Endothelial cell of umbilical vein (primary cell): ENCODE measurements around the gene ZNF148. TPM values are rescaled to one million over a fixed set of nuclear protein-coding genes. Genes with fewer than 3 reads are reported as not detected.

Experiments
- BruUV-seq: library from RNA; stranded (reverse); fragments of 400-500 nt; replicated peaks from 2 replicates; lab custom pipeline; 2021; lab: Mats Ljungman, UMichigan
- CTCF ChIA-PET: fragments of 300-600, 350-600 bp; sonication (Branson Sonifier 250); formaldehyde crosslinking; loops from one replicate; lab custom pipeline; 2021; ENCODE audit warnings: antibody characterized with exemption, inconsistent platforms; lab: Charles Lee
- POLR2A ChIA-PET: fragments of 300-600, 350-600 bp; sonication (Branson Sonifier 250); formaldehyde crosslinking; loops from one replicate; lab custom pipeline; 2021; ENCODE audit warnings: antibody characterized with exemption, inconsistent platforms; lab: Charles Lee
- DNase-seq: peaks from one replicate; pipeline ENCODE4 v3.0.0-alpha.2; 2011; ENCODE audit warnings: low read depth, low spot score
- FAIRE-seq: peaks from 2 replicates; lab custom pipeline; 2011; peaks lifted over from hg19 to GRCh38; lab: Jason Lieb, UNC
- H2AFZ ChIP-seq: 2 replicates; pipeline ENCODE4 v1.6.0; 2012; ENCODE audit warnings: low read depth, low read length, control low read depth, inconsistent platforms
- H3K27ac ChIP-seq: 2 replicates; pipeline ENCODE4 v1.5.1; 2011; ENCODE audit warnings: low read depth, mild to moderate bottlenecking, control low read depth, low read length, moderate library complexity; ENCODE audit not compliant: insufficient read depth
- H3K27me3 ChIP-seq, 2 experiments: 2 replicates each; pipeline versions ENCODE4 v1.6.0 to v1.6.1; 2011; ENCODE audit warnings: low read length in 2 of 2, mixed read lengths in 1 of 2; ENCODE audit not compliant: control insufficient read depth in 2 of 2, insufficient read depth in 2 of 2
- H3K36me3 ChIP-seq, 2 experiments: 2 replicates in 1 of 2; 3 replicates in 1 of 2; pipeline ENCODE4 v1.5.1; 2011; ENCODE audit warnings: low read length in 2 of 2, mild to moderate bottlenecking in 1 of 2, moderate library complexity in 1 of 2; ENCODE audit not compliant: control insufficient read depth in 2 of 2, insufficient read depth in 2 of 2; ENCODE audit errors: extremely low read depth in 1 of 2
- H3K4me1 ChIP-seq: 3 replicates; pipeline ENCODE4 v1.5.1; 2011; ENCODE audit warnings: mild to moderate bottlenecking, low read length; ENCODE audit not compliant: control insufficient read depth, insufficient read depth; ENCODE audit errors: extremely low read depth
- H3K4me2 ChIP-seq: 2 replicates; pipeline ENCODE4 v1.6.1; 2011; ENCODE audit warnings: low read length, control low read depth, mixed read lengths; ENCODE audit not compliant: insufficient read depth
- H3K4me3 ChIP-seq, 3 experiments: fragments of 200-600 bp in 1 of 3; sonication (generic), shearing (Covaris generic) in 1 of 3; replicated peaks in 1 of 3; 2 replicates each; pipeline ENCODE4 v1.5.1; 2011 to 2016; ENCODE audit warnings: control low read depth in 3 of 3, low read length in 3 of 3, mild to moderate bottlenecking in 2 of 3, inconsistent platforms in 1 of 3, low read depth in 1 of 3, moderate library complexity in 1 of 3; ENCODE audit not compliant: insufficient read depth in 1 of 3
- H3K79me2 ChIP-seq: 2 replicates; pipeline ENCODE4 v1.6.0; 2012; ENCODE audit warnings: low read length, inconsistent platforms; ENCODE audit not compliant: control insufficient read depth, insufficient read depth
- H3K9ac ChIP-seq: replicated peaks from 2 replicates; pipeline ENCODE3; 2011; ENCODE audit warnings: low read length, control low read depth; ENCODE audit not compliant: insufficient read depth; ENCODE audit errors: extremely low read depth
- H3K9me1 ChIP-seq: replicated peaks from 3 replicates; pipeline ENCODE4 v1.6.0; 2011; ENCODE audit warnings: mild to moderate bottlenecking, low read length; ENCODE audit not compliant: control insufficient read depth, insufficient read depth; ENCODE audit errors: extremely low read depth
- H3K9me3 ChIP-seq: replicated peaks from 2 replicates; pipeline ENCODE4 v1.5.1; 2012; ENCODE audit warnings: low read length, inconsistent platforms; ENCODE audit not compliant: control insufficient read depth, insufficient read depth
- H4K20me1 ChIP-seq: replicated peaks from 2 replicates; pipeline ENCODE3; 2011; ENCODE audit warnings: mild to moderate bottlenecking, low read length; ENCODE audit not compliant: control insufficient read depth, insufficient read depth; ENCODE audit errors: extremely low read depth
- FOS ChIP-seq: IDR thresholded peaks from 2 replicates; pipeline ENCODE4 v1.6.1; 2011; ENCODE audit warnings: mild to moderate bottlenecking, low read length, moderate library complexity, borderline replicate concordance; ENCODE audit not compliant: insufficient read depth
- GATA2 ChIP-seq: IDR thresholded peaks from 2 replicates; pipeline ENCODE4 v1.7.0; 2011; ENCODE audit warnings: low read depth, mild to moderate bottlenecking, moderate library complexity, mixed read lengths, low read length; ENCODE audit not compliant: insufficient read length, insufficient read depth
- JUN ChIP-seq: IDR thresholded peaks from 2 replicates; pipeline ENCODE4 v1.6.1; 2011; ENCODE audit warnings: borderline replicate concordance, low read depth; ENCODE audit not compliant: insufficient read length, insufficient read depth
- POLR2A ChIP-seq: IDR thresholded peaks from 2 replicates; pipeline ENCODE4 v1.6.1; 2012; ENCODE audit warnings: low read depth, mild to moderate bottlenecking, control low read depth, low read length
- dilution Hi-C: fragments of 300-500 bp; cut with MboI; formaldehyde crosslinking; loops from one replicate; pipeline ENCODE4 v1.15.0; 2019; ENCODE audit warnings: low sequenced_read_pairs; ENCODE audit not compliant: extremely low pct_ligation_motif_present
- intact Hi-C: fragments of 100-400 bp; cut with micrococcal nuclease; formaldehyde crosslinking; loops from one replicate; pipeline ENCODE4 v1.10.0; 2022
- polyA plus RNA-seq, 4 experiments: library from polyadenylated mRNA; depleted of rRNA in 3 of 4; stranded (reverse) in 3 of 4; unstranded in 1 of 4; fragments of >200 nt; gene quantifications; 2 replicates each; pipeline versions ENCODE4 v1.2.1 to v1.2.3, GENCODE V29; 2011 to 2012; ENCODE audit warnings: missing spikeins in 1 of 4
- total RNA-seq: library from RNA; stranded (reverse); gene quantifications from 2 replicates; pipeline ENCODE4 v1.2.3, GENCODE V29; 2021

ZNF148 gene
- total and polyA plus RNA-seq, 2 donors (not counting 3 experiments of a cell fraction or from before 2014, with no cell fraction given): 8.0 to 41.3 TPM

- FAIRE-seq (no peak), DNase-seq (no peak)
- Histone ChIP-seq H3K9me1 (no peaks in the 10 kb centered on the region), H3K9me3 (no peaks in the 10 kb centered on the region), H3K4me1 (no peaks in the 10 kb centered on the region), H4K20me1 (peaks cover 5% of the 10 kb centered on the region), H3K27ac (no peak overlapping the region), H3K9ac (no peak overlapping the region), H3K4me2 (no peak overlapping the region), H3K27me3 (no peaks in the 10 kb centered on the region), H2AFZ (no peak overlapping the region), H3K4me3 (no peak overlapping the region), H3K79me2 (peaks cover 63% of the 10 kb centered on the region), H3K36me3 (no peaks in the 10 kb centered on the region)
- ChIA-PET CTCF (no interaction called here), POLR2A (interaction anchor here (0.6 kb wide), 1 partner anchor 217 kb away, joined by 3 read pairs; the partner anchor contains the start of gene SNX4)
- BruUV-seq: no TSS peak
- dilution Hi-C loops (no loop called here), intact Hi-C loops (no loop called here)
- TF ChIP-seq GATA2 (no peak), POLR2A (no peak)
These were observed 72.2 kb downstream of the ZNF148 start for GRCh38 chr3:125302932-125303331.

GRCh38 chr3:125300416-125300815 lies 74.7 kb downstream of the ZNF148 start:
- peaks cover 56% of the 10 kb centered on the region for H3K79me2 ChIP-seq
- H3K27me3 ChIP-seq: no peaks in the 10 kb centered on the region
- DNase-seq (no peak), FAIRE-seq (no peak)
- no peaks in the 10 kb centered on the region for H3K36me3 ChIP-seq
- no peak overlapping the region for H3K27ac ChIP-seq
- no peak overlapping the region for H3K9ac ChIP-seq
- TF ChIP-seq GATA2 (no peak), JUN (peak; percentile 4), FOS (no peak)
- no TSS peak for BruUV-seq
- no peak overlapping the region for H3K4me2 ChIP-seq
- CTCF ChIA-PET: no interaction called here
- no peak overlapping the region for H3K4me3 ChIP-seq
- no peak overlapping the region for H2AFZ ChIP-seq
- no peaks in the 10 kb centered on the region for H3K9me3 ChIP-seq
- H3K4me1 ChIP-seq: no peaks in the 10 kb centered on the region
- dilution Hi-C loops (no loop called here), intact Hi-C loops (no loop called here)
- H4K20me1 ChIP-seq: peaks cover 3% of the 10 kb centered on the region
- POLR2A ChIA-PET: no interaction called here
- no peaks in the 10 kb centered on the region for H3K9me1 ChIP-seq
